ENCODE measurements around the gene RITA1.

The RITA1 gene

GRCh38 chr12:113236539-113237399 is 51.2 kb downstream of the RITA1 start:
- no peak overlapping the region for H3K4me3 ChIP-seq (ENCODE audit: low read length)
- H3K36me3 ChIP-seq (ENCODE audit: insufficient read depth, low read length), result no peaks in the 10 kb centered on the region
- peaks cover 4% of the 10 kb centered on the region for H3K4me1 ChIP-seq (ENCODE audit: insufficient read depth, low read length)
- no peaks in the 10 kb centered on the region for H3K9me3 ChIP-seq (ENCODE audit: low read length)
- no peaks in the 10 kb centered on the region for H3K27me3 ChIP-seq (ENCODE audit: insufficient read depth, low read length)
- no peak overlapping the region for H2AFZ ChIP-seq (ENCODE audit: low read depth, low read length)

- Histone ChIP-seq H3K36me3 (ENCODE audit: insufficient read depth, low read length) (no peaks in the 10 kb centered on the region), H3K27me3 (ENCODE audit: insufficient read depth, low read length) (no peaks in the 10 kb centered on the region), H3K4me1 (ENCODE audit: insufficient read depth, low read length) (peaks cover 4% of the 10 kb centered on the region)
Measured at GRCh38 chr12:113237748-113238147, 52.2 kb downstream of the RITA1 start.

GRCh38 chr12:113238309-113238708 is 52.8 kb downstream of the RITA1 start:
- Histone ChIP-seq H2AFZ (ENCODE audit: low read depth, low read length) (no peak overlapping the region), H3K4me3 (ENCODE audit: low read length) (no peak overlapping the region), H3K36me3 (ENCODE audit: insufficient read depth, low read length) (no peaks in the 10 kb centered on the region), H3K27me3 (ENCODE audit: insufficient read depth, low read length) (no peaks in the 10 kb centered on the region), H3K9me3 (ENCODE audit: low read length) (no peaks in the 10 kb centered on the region), H3K4me1 (ENCODE audit: insufficient read depth, low read length) (peaks cover 4% of the 10 kb centered on the region)

More at GRCh38 chr12:113237748-113238147, 52.2 kb downstream of the RITA1 start:
- no peak overlapping the region for H3K4me3 ChIP-seq (ENCODE audit: low read length)
- no peak overlapping the region for H2AFZ ChIP-seq (ENCODE audit: low read depth, low read length)
- H3K9me3 ChIP-seq (ENCODE audit: low read length), result no peaks in the 10 kb centered on the region

- no peaks in the 10 kb centered on the region for H3K9me3 ChIP-seq (ENCODE audit: low read length)
- no peak overlapping the region for H2AFZ ChIP-seq (ENCODE audit: low read depth, low read length)
- H3K27me3 ChIP-seq (ENCODE audit: insufficient read depth, low read length), result no peaks in the 10 kb centered on the region
- no peaks in the 10 kb centered on the region for H3K36me3 ChIP-seq (ENCODE audit: insufficient read depth, low read length)
- no peak overlapping the region for H3K4me3 ChIP-seq (ENCODE audit: low read length)
- peaks cover 4% of the 10 kb centered on the region for H3K4me1 ChIP-seq (ENCODE audit: insufficient read depth, low read length)
Measured at GRCh38 chr12:113239288-113239771, 53.8 kb downstream of the RITA1 start.

- Histone ChIP-seq H3K4me3 (ENCODE audit: low read length) (no peak overlapping the region), H2AFZ (ENCODE audit: low read depth, low read length) (no peak overlapping the region), H3K36me3 (ENCODE audit: insufficient read depth, low read length) (no peaks in the 10 kb centered on the region), H3K4me1 (ENCODE audit: insufficient read depth, low read length) (peaks cover 4% of the 10 kb centered on the region), H3K27me3 (ENCODE audit: insufficient read depth, low read length) (no peaks in the 10 kb centered on the region), H3K9me3 (ENCODE audit: low read length) (no peaks in the 10 kb centered on the region)
Measured at GRCh38 chr12:113239811-113240331, 54.4 kb downstream of the RITA1 start.

GRCh38 chr12:113240395-113240794 is 54.9 kb downstream of the RITA1 start:
- Histone ChIP-seq H3K4me1 (ENCODE audit: insufficient read depth, low read length) (peaks cover 4% of the 10 kb centered on the region), H2AFZ (ENCODE audit: low read depth, low read length) (no peak overlapping the region)

GRCh38 chr12:113241191-113242025 is 55.9 kb downstream of the RITA1 start:
- Histone ChIP-seq H3K4me1 (ENCODE audit: insufficient read depth, low read length) (peaks cover 13% of the 10 kb centered on the region), H2AFZ (ENCODE audit: low read depth, low read length) (no peak overlapping the region)

More at GRCh38 chr12:113240395-113240794, 54.9 kb downstream of the RITA1 start:
- Histone ChIP-seq H3K4me3 (ENCODE audit: low read length) (no peak overlapping the region), H3K27me3 (ENCODE audit: insufficient read depth, low read length) (no peaks in the 10 kb centered on the region), H3K36me3 (ENCODE audit: insufficient read depth, low read length) (no peaks in the 10 kb centered on the region), H3K9me3 (ENCODE audit: low read length) (no peaks in the 10 kb centered on the region)

More at GRCh38 chr12:113241191-113242025, 55.9 kb downstream of the RITA1 start:
- Histone ChIP-seq H3K36me3 (ENCODE audit: insufficient read depth, low read length) (no peaks in the 10 kb centered on the region), H3K4me3 (ENCODE audit: low read length) (no peak overlapping the region), H3K27me3 (ENCODE audit: insufficient read depth, low read length) (no peaks in the 10 kb centered on the region), H3K9me3 (ENCODE audit: low read length) (no peaks in the 10 kb centered on the region)

All from neuron (in vitro differentiated cells).